ENCODE measurements around the gene GGA1. TPM values are rescaled to one million over a fixed set of nuclear protein-coding genes. Genes with fewer than 3 reads are reported as not detected.
"Not testable (repeated sequence)": the region's sequence is repeated elsewhere in the genome, so short reads cannot be mapped to it uniquely, and the experiment has no call there.

Gene GGA1
- total RNA-seq, 1 donor from 2014 or later, result 32.5 TPM

DNA sequence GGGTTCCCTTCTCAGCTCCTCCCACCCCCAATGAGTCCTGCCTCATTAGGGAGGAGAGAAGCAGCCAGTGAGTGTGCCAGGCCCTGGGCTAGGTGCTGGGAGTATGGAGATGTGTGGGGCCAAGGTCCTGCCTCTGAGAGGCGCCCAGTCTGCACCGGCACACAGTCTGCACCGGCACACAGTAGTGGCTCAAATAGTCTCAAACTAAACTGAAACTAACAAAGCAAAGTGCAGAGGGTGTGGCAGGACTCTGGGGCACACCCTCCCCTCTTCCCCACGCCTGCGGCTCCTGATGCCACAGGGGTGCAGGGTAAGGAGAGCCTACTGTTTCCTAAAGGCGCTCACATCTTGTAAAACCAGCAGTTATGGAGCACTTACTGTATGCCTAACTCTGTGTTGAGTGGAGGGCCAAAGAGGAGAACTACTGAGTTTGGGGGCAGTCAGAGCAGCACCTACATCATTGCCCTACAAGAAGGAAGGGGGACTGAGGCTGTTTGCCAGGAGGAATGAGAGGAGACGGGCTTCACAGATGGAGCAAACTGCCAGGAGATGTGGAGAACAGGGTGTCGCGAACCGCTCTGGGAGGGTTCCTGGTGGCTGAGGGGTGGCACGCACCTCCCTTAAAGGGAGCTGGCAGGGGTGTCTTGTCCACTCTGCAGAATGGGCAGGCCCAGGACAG is 29.9 kb downstream of the GGA1 start:
- no peak for DNase-seq (ENCODE audit: low spot score)
- intact Hi-C loops (cut with DNase I), result no loop called here

DNA sequence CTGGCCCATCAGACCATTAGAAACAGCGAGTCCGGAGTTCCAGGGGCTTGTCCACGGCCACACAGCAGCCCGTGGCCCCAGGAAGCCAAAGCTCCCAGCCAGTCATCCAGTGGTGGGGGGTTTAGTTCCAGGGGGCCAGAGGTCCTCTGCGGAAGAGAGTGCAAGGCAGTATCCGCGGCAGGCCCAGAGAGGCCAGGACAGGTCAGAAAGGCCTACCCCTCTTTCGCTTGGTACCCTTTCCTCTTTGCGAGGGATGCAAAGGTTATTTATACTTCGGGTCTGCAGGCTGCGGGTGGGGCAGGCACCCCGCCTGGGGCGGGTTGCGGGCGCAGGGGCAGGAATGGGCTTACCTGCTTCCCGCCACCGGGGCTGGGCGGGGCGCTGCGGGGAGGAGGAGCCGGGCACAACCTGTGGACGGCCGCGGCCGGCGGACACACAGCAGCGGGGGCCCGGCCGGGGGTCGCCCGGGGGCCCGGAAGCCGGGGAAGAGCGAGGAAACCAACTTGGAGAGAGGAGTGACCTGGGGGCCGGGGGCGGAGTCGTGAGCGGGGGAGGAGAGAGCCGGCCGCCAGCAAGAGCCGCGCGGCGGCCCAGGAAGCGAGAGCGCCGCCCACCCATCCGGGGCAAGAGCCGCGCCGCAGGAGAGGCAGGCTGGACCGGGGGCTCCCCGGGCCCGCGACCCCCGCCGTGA is 30.6 kb downstream of the GGA1 start, which contains the start of gene SH3BP1:
Gene SH3BP1, plus strand, starts transcription at position 600 of the 691 bp plus-strand sequence. CDS start 119 bp downstream, outside the sequence.
- intact Hi-C loops (cut with DNase I), result no loop called here

DNA sequence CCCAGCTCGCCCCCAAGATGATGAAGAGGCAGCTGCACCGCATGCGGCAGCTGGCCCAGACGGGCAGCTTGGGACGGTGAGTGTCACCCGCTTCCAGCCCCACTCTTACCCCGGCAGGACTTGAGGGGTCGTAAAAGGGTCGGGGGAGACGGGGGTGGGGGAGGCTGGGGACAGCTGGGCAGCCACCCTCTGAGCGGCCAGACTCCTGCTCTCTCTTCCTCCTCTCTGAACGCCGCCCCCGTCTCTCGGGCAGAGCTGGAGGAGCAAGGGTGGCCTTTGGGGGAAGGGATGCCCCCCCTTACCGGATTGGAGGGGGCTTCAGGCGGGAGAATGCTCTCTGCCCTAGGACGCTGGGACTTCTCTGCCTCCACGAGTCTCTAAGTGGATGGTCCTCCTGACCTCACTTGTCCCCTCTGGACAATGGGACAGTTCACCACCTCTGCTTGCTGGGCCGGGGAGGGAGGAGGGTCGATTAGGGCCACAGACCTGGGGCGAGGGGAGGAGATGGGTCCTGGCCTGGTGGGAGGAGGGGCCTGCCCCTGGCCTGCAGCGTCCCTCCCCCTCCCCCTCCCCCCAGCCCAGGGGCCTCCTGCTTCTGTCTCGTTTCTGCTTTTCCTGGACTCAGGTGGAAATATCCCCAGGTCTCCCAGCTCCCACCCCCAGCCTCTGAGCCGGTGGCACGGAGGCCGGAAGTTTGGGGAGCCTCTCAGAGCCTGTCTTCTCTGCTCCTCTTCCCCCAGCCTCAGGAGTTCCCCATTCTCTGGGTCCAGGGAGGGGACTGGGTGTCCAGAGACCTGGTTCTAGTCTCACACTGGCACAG is 31.3 kb downstream of the GGA1 start:
- intact Hi-C loops (cut with DNase I), result no loop called here
- DNase-seq (ENCODE audit: low spot score), result no peak

More for the DNA sequence above, 30.6 kb downstream of the GGA1 start, which contains the start of gene SH3BP1:
- DNase-seq (ENCODE audit: low spot score), result no peak

DNA sequence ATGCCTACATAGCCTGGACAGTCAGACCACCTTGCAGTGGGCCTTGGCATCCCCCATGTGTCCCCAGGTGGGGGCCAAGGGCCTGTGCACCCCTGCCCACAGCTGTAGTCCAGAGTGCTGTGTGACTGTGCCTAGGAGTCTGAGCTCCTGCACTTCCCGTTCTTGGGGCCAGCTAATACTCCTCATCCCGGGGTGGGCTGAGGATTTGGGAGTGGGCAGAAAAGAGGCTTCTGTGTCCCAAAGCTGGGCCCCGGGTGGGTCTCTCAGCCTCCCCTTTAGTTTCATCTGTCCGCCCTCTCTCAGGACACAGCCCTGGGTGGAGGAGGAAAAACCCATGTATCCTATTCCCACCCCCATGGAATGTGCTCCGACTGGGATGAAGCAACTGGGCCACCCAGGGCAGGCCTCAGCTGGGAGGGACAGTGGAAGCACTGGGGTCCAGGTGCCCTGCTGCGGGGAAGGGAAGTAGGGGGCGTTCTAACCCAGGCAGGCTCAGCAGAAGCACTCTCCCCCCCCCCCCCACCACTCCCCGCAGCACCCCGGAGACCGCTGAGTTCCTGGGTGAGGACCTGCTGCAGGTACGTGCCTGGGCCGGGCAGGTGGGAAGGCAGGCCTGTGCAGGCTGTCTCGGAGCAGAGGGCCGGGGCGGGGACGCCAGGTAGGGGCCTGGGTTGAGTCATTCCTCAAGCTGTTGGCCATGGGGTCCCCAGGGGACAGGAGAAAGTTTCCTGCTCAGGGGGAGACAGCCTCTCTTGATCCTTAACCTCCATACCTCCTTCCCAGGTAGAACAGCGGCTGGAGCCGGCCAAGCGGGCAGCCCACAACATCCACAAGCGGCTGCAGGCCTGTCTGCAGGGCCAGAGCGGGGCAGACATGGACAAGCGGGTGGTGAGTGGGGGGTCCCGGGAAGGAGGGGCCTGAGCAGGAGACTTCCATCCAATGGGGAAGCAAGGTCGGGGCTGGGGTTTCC is 32.2 kb downstream of the GGA1 start:
- no peak for DNase-seq (ENCODE audit: low spot score)
- intact Hi-C loops (cut with DNase I), result no loop called here

DNA sequence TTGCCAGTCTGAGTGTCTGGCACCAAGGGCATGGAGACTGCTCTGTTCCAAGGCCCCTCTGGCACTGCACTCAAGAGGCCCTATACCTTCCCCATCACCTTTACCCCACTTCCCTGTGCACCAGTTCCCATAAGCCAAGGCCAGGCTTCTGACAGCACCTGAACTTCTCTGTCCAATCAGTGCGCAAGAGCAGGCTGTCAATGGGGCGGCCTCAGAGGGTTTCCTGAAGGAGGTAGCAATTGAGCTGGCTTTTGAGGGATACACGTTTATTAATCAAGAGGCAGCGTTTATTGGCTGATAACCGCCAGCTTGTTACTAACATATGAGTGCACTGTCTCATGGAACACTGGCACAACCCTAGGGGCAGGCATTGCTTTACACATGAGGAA is 32.9 kb downstream of the GGA1 start:
- no peak for DNase-seq (ENCODE audit: low spot score)
- intact Hi-C loops (cut with DNase I), result no loop called here

DNA sequence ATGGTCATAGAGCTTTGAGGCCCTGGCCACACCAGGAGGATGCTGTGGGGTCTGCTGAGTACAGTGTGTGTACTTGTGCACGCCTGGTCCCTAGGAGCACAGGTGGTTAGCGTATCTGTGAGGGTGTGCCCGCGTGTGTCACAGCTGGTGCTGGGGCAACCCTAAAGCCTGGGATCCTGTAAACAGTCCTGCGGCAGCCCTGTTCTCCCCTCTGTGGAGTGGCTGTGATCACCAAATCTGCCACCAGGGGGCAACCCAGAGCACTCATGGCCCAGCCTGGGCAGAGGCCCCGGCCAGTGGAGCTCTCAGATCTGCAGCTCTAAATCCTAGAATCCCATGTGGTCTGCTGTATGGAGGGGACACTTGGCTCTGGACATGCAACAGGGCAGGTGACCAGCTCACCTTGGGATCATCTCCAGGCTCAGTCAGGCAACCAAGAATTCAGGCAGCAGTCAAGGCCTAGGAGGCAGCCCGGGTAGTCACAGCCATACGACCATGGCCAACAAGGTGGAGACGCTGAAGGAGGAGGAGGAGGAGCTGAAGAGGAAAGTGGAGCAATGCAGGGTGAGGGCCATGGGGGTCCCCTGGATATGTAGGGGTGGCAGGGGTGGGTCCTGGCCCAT is 34.7 kb downstream of the GGA1 start:
- intact Hi-C loops (cut with DNase I), result loop anchor here (2.0 kb wide), 1 partner anchor 37 kb away; no protein-coding TSS in a partner anchor

DNA sequence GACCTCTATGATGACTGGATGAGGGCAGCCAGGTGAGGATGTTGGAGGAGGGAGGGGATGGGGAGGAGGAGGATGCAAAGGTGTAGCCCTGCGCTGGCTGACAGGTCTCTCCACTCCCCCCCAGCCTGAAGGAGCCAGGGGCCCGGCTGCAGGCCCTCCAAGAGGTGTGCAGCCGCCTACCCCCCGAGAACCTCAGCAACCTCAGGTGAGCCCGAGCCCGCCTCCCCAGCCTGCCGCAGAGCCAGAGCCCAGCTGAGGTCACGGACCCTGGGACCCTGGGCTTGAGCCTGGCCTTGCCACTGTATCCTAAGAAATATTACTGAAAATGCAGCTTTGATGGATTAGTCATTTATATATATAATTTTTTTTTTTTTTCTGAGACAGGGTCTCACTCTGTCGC is 38.7 kb downstream of the GGA1 start:
- intact Hi-C loops (cut with DNase I), result loop anchor here (5.0 kb wide), 1 partner anchor 145 kb away; no protein-coding TSS in a partner anchor
- DNase-seq (ENCODE audit: low spot score), result no peak

More for the DNA sequence above, 34.7 kb downstream of the GGA1 start:
- DNase-seq (ENCODE audit: low spot score), result peak; percentile 92

DNA sequence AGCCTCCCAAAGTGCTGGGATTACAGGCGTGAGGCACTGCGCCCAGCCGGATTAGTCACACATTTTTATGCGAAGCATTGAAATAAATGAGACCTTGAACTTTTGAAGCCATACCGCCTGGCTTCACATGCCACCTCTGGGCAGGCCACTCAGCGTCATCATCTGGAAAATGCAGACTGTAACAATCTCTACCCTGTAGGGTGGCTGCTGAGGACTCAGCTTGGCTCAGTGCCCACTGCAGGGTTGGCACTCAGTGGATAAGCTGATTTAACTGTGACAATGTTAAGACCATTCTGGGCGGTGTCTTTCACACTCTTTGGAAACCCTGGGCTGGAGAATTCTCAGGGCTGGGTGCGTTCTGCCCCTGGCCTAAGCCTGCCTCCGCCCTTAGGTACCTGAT is 39.3 kb downstream of the GGA1 start:
- no peak for DNase-seq (ENCODE audit: low spot score)
- intact Hi-C loops (cut with DNase I), result loop anchor here (5.0 kb wide), 1 partner anchor 144 kb away; no protein-coding TSS in a partner anchor

DNA sequence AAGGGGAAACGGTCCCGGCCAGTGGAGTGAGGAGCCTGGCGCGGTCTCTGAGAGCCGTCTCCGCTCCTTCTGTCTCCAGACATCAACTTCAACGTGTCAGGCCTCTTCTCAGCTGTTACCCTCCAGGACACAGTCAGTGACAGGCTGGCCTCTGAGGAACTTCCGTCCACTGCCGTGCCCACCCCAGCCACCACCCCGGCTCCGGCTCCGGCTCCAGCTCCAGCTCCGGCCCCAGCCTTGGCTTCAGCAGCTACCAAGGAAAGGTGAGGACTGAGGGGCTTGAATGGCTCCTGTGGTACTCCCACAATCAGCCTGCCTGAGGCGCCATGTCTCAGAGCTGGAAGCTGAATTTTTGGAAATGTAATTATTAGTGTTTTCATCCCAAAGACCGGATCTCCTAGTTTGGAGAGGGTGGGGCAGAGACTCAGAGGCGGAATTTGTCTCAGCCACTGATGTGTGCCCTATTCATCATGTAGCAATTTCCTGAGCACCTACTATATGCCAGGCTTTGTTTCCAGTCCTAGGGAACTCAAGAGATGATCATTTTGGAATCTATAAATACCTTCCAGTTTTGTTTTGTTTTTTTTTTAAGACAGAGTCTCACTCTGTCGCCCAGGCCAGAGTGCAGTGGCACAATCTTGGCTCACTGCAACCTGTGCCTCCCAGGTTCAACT is 42.0 kb downstream of the GGA1 start:
- intact Hi-C loops (cut with DNase I), result no loop called here
- no peak for DNase-seq (ENCODE audit: low spot score)

DNA sequence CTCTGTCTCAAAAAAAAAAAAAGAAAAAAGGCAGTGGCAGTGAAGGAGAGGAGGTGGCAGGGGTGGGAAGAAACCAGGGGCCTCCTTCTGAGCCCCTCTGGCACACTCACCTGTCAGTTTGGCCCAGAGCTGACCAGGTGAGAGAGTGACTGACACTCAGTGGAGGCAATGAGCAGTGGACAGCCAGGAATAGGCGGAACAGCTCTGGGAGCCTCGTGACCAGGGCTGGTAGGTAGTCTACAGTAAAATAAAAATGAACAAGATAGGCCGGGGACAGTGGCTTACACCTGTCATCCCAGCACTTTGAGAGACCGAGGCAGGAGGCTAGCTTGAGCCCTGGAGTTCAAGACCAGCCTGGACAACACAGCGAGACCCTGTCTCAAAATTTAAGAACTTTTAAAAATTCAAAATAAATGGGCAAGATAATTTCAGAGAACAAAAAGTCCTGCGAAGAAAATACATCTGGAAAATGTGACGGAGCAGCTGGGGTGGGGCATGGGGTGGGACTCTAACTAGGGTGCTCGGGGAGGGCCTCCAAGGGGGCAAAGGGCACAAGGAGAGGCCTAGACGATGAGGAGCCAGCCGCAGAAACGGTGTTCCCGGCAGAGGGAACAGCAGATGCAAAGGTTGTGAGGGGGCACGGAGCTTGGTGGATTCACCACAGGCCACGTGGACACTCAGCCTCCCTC is 46.1 kb downstream of the GGA1 start:
- DNase-seq (ENCODE audit: low spot score), result no peak
- intact Hi-C loops (cut with DNase I), result no loop called here

DNA sequence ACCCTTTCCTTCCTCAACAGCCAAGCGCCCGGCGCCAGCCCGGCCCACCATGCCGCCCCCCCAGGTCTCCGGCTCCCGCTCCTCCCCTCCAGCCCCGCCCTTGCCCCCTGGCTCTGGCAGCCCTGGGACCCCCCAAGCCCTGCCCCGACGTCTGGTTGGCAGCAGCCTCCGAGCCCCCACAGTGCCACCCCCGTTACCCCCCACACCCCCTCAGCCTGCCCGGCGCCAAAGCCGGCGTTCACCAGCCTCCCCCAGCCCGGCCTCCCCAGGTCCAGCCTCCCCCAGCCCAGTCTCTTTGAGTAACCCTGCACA is 46.6 kb downstream of the GGA1 start:
- intact Hi-C loops (cut with DNase I), result no loop called here
- DNase-seq (ENCODE audit: low spot score), result no peak

DNA sequence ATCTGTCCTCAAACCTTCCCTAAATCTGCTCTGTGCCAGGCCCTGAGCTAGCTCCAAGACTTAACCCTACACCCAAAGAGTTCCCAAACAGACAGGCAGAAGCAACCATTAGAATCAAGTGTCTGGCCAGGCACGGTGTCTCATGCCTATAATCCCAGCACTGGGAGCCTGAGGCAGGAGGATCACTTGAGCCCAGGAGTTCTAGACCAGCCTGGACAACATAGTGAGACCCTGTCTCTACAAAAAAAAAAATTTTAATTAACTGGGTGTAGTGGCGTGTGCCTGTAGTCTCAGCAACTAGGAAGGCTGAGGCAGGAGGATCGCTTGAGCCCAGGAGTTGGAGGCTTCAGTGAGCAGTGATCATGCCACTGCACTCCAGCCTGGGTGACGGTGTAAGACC is 47.9 kb downstream of the GGA1 start:
- DNase-seq (ENCODE audit: low spot score); intact Hi-C loops (cut with DNase I): not testable (repeated sequence)

DNA sequence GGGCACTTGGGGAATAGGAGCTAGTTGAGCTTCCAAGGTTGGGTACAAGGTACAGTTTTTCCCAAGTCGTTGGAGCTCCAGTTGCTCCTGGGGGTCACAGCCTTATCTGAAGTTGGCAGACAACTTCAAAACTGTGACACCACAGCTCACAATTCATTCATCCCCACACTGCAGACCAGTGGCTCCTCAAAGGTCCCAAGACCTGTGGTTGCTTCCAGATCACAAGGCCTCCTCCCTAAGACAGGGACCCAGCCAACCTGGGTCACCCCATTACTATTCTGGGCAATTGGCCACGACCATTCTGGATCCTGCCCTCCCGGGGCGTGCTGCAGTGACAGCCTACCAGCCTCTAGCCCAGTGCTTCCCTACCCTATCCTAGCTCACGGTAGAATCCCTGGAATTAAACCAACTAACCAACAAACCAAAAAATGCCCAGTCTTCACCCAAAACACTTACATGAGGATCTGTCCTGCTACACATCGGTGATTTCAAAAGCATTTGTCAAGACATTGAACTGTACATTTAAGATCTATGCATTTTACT is 49.0 kb downstream of the GGA1 start:
- DNase-seq (ENCODE audit: low spot score), result no peak
- intact Hi-C loops (cut with DNase I), result no loop called here

DNA sequence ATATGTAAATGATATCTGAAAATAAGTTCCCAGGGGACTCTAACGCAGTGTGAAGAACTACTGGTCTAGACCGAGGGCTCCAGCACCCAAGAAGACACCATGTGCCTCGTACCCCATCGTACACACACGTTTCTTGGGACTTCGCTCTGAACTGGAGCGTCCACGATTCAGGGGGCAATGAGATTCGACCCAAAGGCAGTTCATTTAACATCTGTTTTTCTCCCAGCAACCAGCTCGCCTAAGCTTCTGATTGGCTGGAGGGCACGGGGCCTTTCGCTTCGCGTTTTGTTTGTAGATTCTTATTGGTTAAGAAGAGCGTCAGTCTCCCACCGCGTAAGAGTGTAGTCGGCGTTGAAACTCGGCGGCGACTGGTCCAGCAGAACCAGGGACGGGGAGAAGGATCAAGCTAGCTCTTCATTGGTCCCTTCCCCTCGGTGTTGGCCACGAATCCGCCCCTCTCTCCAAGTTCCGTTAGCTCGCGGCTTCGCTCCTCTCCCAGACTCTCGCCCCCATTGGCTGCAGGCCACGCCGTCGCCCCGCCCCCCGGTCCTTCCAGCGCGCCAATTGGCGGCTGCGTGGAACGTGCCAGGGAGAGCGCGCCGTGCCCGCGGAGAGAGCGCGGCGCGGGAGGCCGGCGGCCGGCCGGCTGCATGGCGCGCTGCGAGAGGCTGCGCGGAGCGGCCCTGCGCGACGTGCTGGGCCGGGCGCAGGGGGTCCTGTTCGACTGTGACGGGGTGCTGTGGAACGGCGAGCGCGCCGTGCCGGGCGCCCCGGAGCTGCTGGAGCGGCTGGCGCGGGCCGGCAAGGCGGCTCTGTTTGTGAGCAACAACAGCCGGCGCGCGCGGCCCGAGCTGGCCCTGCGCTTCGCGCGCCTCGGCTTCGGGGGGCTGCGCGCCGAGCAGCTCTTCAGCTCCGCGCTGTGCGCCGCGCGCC is 49.8 kb downstream of the GGA1 start, which contains the start of gene PDXP:
Gene PDXP, plus strand, starts transcription at position 591 of the 933 bp plus-strand sequence. Its CDS starts 60 bp downstream, at position 651.
- intact Hi-C loops (cut with DNase I), result no loop called here
- DNase-seq (ENCODE audit: low spot score), result peak; percentile 99

DNA sequence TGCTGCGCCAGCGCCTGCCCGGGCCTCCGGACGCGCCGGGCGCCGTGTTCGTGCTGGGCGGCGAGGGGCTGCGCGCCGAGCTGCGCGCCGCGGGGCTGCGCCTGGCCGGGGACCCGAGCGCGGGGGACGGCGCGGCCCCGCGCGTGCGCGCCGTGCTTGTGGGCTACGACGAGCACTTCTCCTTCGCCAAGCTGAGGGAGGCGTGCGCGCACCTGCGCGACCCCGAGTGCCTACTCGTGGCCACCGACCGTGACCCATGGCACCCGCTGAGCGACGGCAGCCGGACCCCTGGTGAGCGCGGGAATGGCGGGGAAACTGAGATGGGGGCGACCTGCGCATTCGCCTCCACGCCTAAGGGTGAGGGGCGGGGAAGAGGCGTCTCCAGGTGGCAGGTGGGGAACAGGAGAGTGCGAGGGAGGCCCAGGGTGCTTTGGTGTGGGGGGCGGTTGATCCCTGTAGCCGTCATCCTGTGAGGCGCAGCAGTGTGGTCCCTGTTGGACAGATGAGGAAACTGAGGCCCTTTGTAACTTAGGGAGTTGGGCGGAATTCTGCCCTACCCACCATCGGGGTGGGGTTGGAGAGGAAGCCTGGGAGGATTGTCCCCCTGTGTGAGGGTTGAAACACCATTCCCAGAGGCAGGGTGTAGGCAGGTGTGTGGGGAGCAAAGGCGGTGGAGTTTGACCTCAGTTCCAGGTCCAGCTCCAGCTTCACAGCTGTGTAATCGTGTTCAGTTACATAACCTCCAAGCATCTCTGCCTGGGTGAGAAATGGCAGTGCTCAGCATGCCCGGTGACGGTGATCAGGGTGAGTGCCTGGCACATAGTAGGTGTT is 50.6 kb downstream of the GGA1 start:
- DNase-seq (ENCODE audit: low spot score), result no peak
- intact Hi-C loops (cut with DNase I), result no loop called here

Data from cardiac septum (tissue), 1 donor.